OCI-LY3 (cell line): Measurements from ENCODE around the gene PLTP.

Source experiments
- CTCF ChIP-seq: fragments of 200-600, 300-600 bp; sonication (generic); IDR thresholded peaks from 2 replicates; pipeline ENCODE4 v1.5.1; 2014; ENCODE audit warnings: antibody characterized with exemption, low read length, low read depth
- EZH2phosphoT487 ChIP-seq: fragments of 200-600 bp; shearing (Covaris generic); IDR thresholded peaks from 2 replicates; pipeline ENCODE4 v1.6.1; 2018; ENCODE audit warnings: antibody characterized with exemption, mixed run types, low read depth

GRCh38 chr20:45924391-45925261, 12.7 kb upstream of the PLTP start:
- TF ChIP-seq CTCF (no peak), EZH2phosphoT487 (no peak)
